AG09319 (cell line): ENCODE data around the gene CST9.

Experiments
- DNase-seq: peaks from one replicate; pipeline ENCODE4 v3.0.0-alpha.2; 2010; ENCODE audit warnings: low read depth; ENCODE audit errors: extremely low read depth
- CTCF ChIP-seq: IDR thresholded peaks from 2 replicates; pipeline ENCODE4 v1.5.1; 2011; ENCODE audit warnings: low read depth, mild to moderate bottlenecking, inconsistent platforms, low read length, moderate library complexity

Gene CST9

GRCh38 chr20:23574977-23575376 is 30.7 kb downstream of the CST9 start:
- DNase-seq = no peak
- TF ChIP-seq CTCF = no peak

GRCh38 chr20:23570178-23570760 is 35.4 kb downstream of the CST9 start:
- DNase-seq = no peak

GRCh38 chr20:23569570-23569969 is 36.1 kb downstream of the CST9 start:
- DNase-seq = no peak
- no peak for TF ChIP-seq CTCF

More at GRCh38 chr20:23570178-23570760, 35.4 kb downstream of the CST9 start:
- TF ChIP-seq CTCF = no peak

GRCh38 chr20:23568971-23569330 is 36.8 kb downstream of the CST9 start:
- no peak for TF ChIP-seq CTCF
- no peak for DNase-seq

- DNase-seq = no peak
- no peak for TF ChIP-seq CTCF
Measured at GRCh38 chr20:23568320-23568970, 37.3 kb downstream of the CST9 start, which contains the start of gene CST9L. Gene CST9L (minus strand): TSS chr20:23568484. CDS start chr20:23568450, 34 bp downstream.

GRCh38 chr20:23566199-23566932 is 39.4 kb downstream of the CST9 start:
- TF ChIP-seq CTCF = no peak
- DNase-seq = no peak

- no peak for TF ChIP-seq CTCF
- no peak for DNase-seq
Measured at GRCh38 chr20:23565503-23566045, 40.1 kb downstream of the CST9 start.
